Endodermal cell (in vitro differentiated cells): ENCODE measurements around the gene VSIG10. TPM values are rescaled to one million over a fixed set of nuclear protein-coding genes. Genes with fewer than 3 reads are reported as not detected.

ENCODE experiments used
- DNase-seq: peaks from one replicate; pipeline ENCODE4 v3.0.0-alpha.2; 2017
- H3K27ac ChIP-seq: 2 replicates; pipeline ENCODE4 v1.5.1; 2013; ENCODE audit warnings: mild to moderate bottlenecking, low read depth, low read length, moderate library complexity
- H3K27me3 ChIP-seq: 2 replicates; pipeline ENCODE4 v1.6.1; 2013; ENCODE audit warnings: mild to moderate bottlenecking, low read length, moderate library complexity; ENCODE audit not compliant: insufficient read depth, control insufficient read depth, poor library complexity, severe bottlenecking
- H3K36me3 ChIP-seq: 2 replicates; pipeline ENCODE4 v1.7.0; 2013; ENCODE audit warnings: mild to moderate bottlenecking, low read length, moderate library complexity; ENCODE audit not compliant: control insufficient read depth, insufficient read depth
- H3K4me1 ChIP-seq: one replicate; pipeline ENCODE4 v1.7.0; 2013; ENCODE audit warnings: low read length; ENCODE audit not compliant: control insufficient read depth, insufficient read depth
- H3K4me3 ChIP-seq: 2 replicates; pipeline ENCODE4 v1.5.1; 2013; ENCODE audit warnings: mild to moderate bottlenecking, low read length, moderate library complexity
- H3K9ac ChIP-seq: 2 replicates; pipeline ENCODE4 v1.6.1; 2013; ENCODE audit warnings: mild to moderate bottlenecking, low read length, moderate library complexity; ENCODE audit not compliant: poor library complexity, severe bottlenecking; ENCODE audit errors: extremely low read depth
- H3K9me3 ChIP-seq: 2 replicates; pipeline ENCODE4 v1.6.1; 2013; ENCODE audit warnings: mild to moderate bottlenecking, low read length, moderate library complexity; ENCODE audit not compliant: control insufficient read depth
- H3K27ac Mint-ChIP-seq: 2 replicates; pipeline ENCODE4 v1.8.0; 2020; ENCODE audit warnings: mixed read lengths
- H3K27me3 Mint-ChIP-seq: 2 replicates; pipeline ENCODE4 v1.8.0; 2021; ENCODE audit warnings: mild to moderate bottlenecking, mixed read lengths; ENCODE audit not compliant: insufficient read depth
- H3K36me3 Mint-ChIP-seq: 2 replicates; pipeline ENCODE4 v1.8.0; 2020; ENCODE audit warnings: low read depth, mixed read lengths
- H3K4me1 Mint-ChIP-seq: 2 replicates; pipeline ENCODE4 v1.8.0; 2020; ENCODE audit warnings: mixed read lengths
- H3K4me3 Mint-ChIP-seq: 2 replicates; pipeline ENCODE4 v1.8.0; 2020; ENCODE audit warnings: mild to moderate bottlenecking, moderate library complexity, mixed read lengths
- H3K9me3 Mint-ChIP-seq: 2 replicates; pipeline ENCODE4 v1.8.0; 2020; ENCODE audit warnings: mild to moderate bottlenecking, mixed read lengths
- WGBS, 2 experiments: methylation state at CpG; one replicate each; pipeline versions ENCODE4 v1.1.5 to v1.1.7; 2013; ENCODE audit warnings: missing lambda C conversion rate in 2 of 2, mixed read lengths in 1 of 2; ENCODE audit not compliant: insufficient coverage in 1 of 2, insufficient read length in 1 of 2; 5-methylcytosine and 5-hydroxymethylcytosine counted together
- total RNA-seq, 2 donors: library from RNA; stranded (reverse); fragmentation: NEBNext Ultra II Directional in 1 of 2; extraction: Animal tissue kit (Norgen Biotek cat#: 25700) in 1 of 2; gene quantifications; 2 replicates in 1 of 2; 3 replicates in 1 of 2; pipeline ENCODE4 v1.2.1, GENCODE V29; 2021
- TF ChIP-seq, protein P1 (sequence below): fragments of 200-600 bp; sonication (generic); conservative IDR thresholded peaks from 2 replicates; pipeline ENCODE4 v1.5.0; 2021; ENCODE audit warnings: antibody characterized with exemption, mild to moderate bottlenecking

The VSIG10 gene
- total RNA-seq, 2 donors from 2014 or later, result 35.4 to 43.8 TPM

DNA sequence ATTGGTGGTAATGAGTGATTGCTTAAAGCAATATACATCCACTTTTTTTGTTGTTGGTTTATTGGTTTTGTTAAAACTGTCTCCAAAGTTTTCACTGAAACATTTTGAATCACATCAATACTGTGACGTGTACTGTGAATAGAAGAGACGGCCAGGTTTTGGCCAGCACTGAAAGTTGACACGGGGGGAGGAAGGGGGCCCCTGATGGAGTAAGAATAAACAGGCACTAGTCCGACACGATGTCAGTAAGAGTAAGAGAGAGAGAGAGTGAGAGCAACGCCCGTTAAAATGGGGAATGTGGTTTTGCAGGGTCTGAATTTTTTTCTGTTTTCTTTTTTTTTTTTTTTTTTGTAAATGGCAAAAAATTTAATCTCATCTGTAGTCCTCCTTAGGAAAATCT is 46.8 kb upstream of the VSIG10 start:
- H3K4me1 Mint-ChIP-seq, result no peaks in the 10 kb centered on the region
- H3K9ac ChIP-seq, result no peak overlapping the region
- DNase-seq, result no peak
- no peaks in the 10 kb centered on the region for H3K4me1 ChIP-seq
- H3K27ac ChIP-seq, result no peak overlapping the region
- H3K9me3 ChIP-seq, result no peaks in the 10 kb centered on the region
- 88 to 94% methylated on average over 3 to 7 of the region's 7 CpGs for WGBS, 2 experiments
- H3K36me3 ChIP-seq, result peaks cover 18% of the 10 kb centered on the region
- no peaks in the 10 kb centered on the region for H3K9me3 Mint-ChIP-seq
- H3K36me3 Mint-ChIP-seq, result peaks cover 26% of the 10 kb centered on the region
- no peak overlapping the region for H3K4me3 Mint-ChIP-seq
- peaks cover 41% of the 10 kb centered on the region for H3K27me3 ChIP-seq
- TF ChIP-seq, protein P1, sequence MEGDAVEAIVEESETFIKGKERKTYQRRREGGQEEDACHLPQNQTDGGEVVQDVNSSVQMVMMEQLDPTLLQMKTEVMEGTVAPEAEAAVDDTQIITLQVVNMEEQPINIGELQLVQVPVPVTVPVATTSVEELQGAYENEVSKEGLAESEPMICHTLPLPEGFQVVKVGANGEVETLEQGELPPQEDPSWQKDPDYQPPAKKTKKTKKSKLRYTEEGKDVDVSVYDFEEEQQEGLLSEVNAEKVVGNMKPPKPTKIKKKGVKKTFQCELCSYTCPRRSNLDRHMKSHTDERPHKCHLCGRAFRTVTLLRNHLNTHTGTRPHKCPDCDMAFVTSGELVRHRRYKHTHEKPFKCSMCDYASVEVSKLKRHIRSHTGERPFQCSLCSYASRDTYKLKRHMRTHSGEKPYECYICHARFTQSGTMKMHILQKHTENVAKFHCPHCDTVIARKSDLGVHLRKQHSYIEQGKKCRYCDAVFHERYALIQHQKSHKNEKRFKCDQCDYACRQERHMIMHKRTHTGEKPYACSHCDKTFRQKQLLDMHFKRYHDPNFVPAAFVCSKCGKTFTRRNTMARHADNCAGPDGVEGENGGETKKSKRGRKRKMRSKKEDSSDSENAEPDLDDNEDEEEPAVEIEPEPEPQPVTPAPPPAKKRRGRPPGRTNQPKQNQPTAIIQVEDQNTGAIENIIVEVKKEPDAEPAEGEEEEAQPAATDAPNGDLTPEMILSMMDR, result no peak
- H3K4me3 ChIP-seq, result no peak overlapping the region
- no peak overlapping the region for H3K27ac Mint-ChIP-seq
- H3K27me3 Mint-ChIP-seq, result peaks cover 2% of the 10 kb centered on the region

DNA sequence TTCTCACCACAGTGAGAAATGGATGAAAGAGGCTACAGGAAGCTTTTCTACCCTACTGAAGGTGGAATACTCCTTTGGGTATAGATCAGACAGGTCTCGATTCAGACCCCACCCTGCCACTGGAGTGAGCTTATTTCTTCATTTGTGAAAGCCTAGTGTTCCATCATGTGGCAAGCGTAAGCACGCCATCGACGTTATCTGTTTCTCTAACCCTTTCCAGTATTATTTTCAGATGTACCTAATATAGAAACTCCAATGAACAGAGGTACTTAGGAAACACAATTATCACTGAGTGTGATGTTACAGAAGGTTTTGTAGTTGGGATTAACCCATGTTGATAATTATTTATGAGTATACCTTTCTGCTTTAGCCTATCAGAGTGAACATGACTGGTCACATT is 44.5 kb upstream of the VSIG10 start:
- DNase-seq, result no peak
- 91% methylated on average over 5 of the region's 5 CpGs for WGBS, 2 experiments
- H3K4me3 Mint-ChIP-seq, result no peak overlapping the region
- peaks cover 2% of the 10 kb centered on the region for H3K27me3 Mint-ChIP-seq
- no peak overlapping the region for H3K27ac Mint-ChIP-seq
- peaks cover 40% of the 10 kb centered on the region for H3K36me3 ChIP-seq
- peaks cover 44% of the 10 kb centered on the region for H3K36me3 Mint-ChIP-seq
- H3K27ac ChIP-seq, result no peak overlapping the region
- no peaks in the 10 kb centered on the region for H3K9me3 ChIP-seq
- H3K9me3 Mint-ChIP-seq, result no peaks in the 10 kb centered on the region
- H3K4me3 ChIP-seq, result no peak overlapping the region
- no peaks in the 10 kb centered on the region for H3K4me1 Mint-ChIP-seq
- no peak overlapping the region for H3K9ac ChIP-seq
- peaks cover 20% of the 10 kb centered on the region for H3K27me3 ChIP-seq
- no peaks in the 10 kb centered on the region for H3K4me1 ChIP-seq
- TF ChIP-seq, protein P1, result no peak

DNA sequence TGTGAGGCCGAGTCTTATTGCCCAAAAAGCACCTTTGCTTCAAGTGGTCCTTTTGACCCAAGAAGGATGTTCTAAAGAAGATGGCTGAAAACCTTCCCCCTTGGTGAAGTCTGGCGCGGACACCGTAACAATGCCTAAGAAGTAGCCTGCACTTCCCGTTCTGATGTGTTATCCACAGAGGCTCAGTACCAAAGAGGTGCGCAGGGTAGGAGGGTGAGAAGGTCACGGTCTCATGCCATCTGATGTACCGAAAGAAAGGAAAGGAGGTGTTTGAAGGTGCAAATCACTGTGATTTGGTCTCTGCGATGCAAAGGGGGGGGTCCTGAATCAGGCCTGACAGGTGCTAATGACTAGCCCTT is 42.0 kb upstream of the VSIG10 start:
- Mint-ChIP-seq H3K9me3 (no peaks in the 10 kb centered on the region), H3K27ac (no peak overlapping the region), H3K4me3 (no peak overlapping the region), H3K27me3 (no peaks in the 10 kb centered on the region), H3K36me3 (peaks cover 53% of the 10 kb centered on the region), H3K4me1 (no peaks in the 10 kb centered on the region)
- Histone ChIP-seq H3K36me3 (peaks cover 58% of the 10 kb centered on the region), H3K4me1 (no peaks in the 10 kb centered on the region), H3K9ac (no peak overlapping the region), H3K27ac (no peak overlapping the region), H3K9me3 (no peaks in the 10 kb centered on the region), H3K4me3 (no peak overlapping the region), H3K27me3 (no peaks in the 10 kb centered on the region)
- TF ChIP-seq, protein P1, result no peak
- no peak for DNase-seq
- 96 to 100% methylated on average over 8 to 9 of the region's 9 CpGs for WGBS, 2 experiments
